ENCODE data around the gene TRIM54. TPM values are rescaled to one million over a fixed set of nuclear protein-coding genes. Genes with fewer than 3 reads are reported as not detected.

TRIM54 gene
- total and polyA plus RNA-seq, 2 of the 8 experiments (the other 6 are each of a cell fraction or from before 2014, with no cell fraction given) = 3.9 to 5.8 TPM

DNA sequence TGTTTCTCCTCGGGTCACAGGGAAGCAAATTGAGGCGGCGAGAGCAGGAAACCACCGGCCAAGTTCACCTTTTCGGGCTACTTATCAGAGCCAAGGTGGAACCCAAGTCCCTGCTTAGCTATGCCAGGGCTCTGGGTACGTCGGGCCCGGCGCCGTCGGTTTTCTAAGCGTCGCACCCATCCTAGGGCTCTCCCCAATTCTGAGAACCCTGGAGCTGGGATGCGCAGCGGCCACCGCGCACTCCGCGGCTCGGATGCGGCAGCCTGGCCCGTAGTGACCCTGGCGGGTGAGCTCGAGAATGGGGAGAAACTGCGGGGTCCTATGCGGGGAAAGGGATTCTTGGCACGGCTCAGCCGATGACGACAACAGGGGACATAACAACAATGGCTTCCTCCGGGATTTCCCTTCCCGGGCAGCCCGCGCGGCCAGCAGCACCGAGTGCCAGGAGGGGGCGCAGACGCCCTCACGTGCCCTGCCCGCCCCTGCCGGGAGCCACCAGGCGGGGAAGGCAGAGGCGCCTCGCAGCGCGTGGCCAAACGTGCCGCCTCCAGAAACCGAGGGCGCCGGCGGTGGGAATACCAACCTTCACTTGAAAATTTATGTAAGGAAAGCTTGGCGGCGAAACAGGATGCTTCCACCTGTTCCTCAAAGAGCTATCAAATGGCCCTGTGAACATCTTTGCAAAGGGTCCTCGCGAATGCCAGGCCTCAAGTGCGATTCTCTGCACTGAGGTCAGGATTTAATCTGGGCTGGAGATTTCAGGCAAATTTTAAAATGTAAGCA, 17.3 kb upstream of the TRIM54 start (continued):
- TF ChIP-seq CHD1 (IDR thresholded peaks at IDR 0.05; ENCODE audit: low read depth, low read length) (no peak), RNF2 (IDR thresholded peaks at IDR 0.05; ENCODE audit: borderline replicate concordance, low read depth, low read length, missing control alignments, poor library complexity, severe bottlenecking) (peak; percentile 24), RFX5 (IDR thresholded peaks at IDR 0.05; ENCODE audit: borderline replicate concordance, low read depth, low read length) (no peak), TAF1 (IDR thresholded peaks at IDR 0.05; ENCODE audit: low read depth, low read length) (peak; percentile 51; the same call in 1 of the 2 replicates), CBX8 (IDR thresholded peaks at IDR 0.05; ENCODE audit: borderline replicate concordance, low read depth, low read length) (no peak), TAF7 (optimal IDR thresholded peaks at IDR 0.05; ENCODE audit: borderline replicate concordance, low read depth, low read length) (peak; percentile 33), SP4 (IDR thresholded peaks at IDR 0.05; ENCODE audit: low read length) (no peak), GTF2F1 (IDR thresholded peaks at IDR 0.05; ENCODE audit: borderline replicate concordance, low read depth, low read length) (no peak), NANOG (IDR thresholded peaks at IDR 0.05; ENCODE audit: insufficient read depth, low read depth, low read length, poor library complexity, severe bottlenecking) (no peak), CTCF (IDR thresholded peaks at IDR 0.05; ENCODE audit: control extremely low read depth in 1 of 3, insufficient read depth in 1 of 3, low read depth in 1 of 3, low read length in 3 of 3) (peak in 2 of 3 experiments; percentile 76 to 88; a peak in 3 of 4 replicates), CBX5 (IDR thresholded peaks at IDR 0.05; ENCODE audit: low read depth, low read length) (no peak), MAFK (IDR thresholded peaks at IDR 0.05; ENCODE audit: low read depth, low read length) (no peak), CTBP2 (IDR thresholded peaks at IDR 0.05; ENCODE audit: borderline replicate concordance, insufficient read depth, insufficient read length, low read length) (no peak), ZNF274 (IDR thresholded peaks at IDR 0.05; ENCODE audit: borderline replicate concordance, extremely low read depth, low read length) (no peak), RAD21 (IDR thresholded peaks at IDR 0.05 in 1 of 2, conservative IDR thresholded peaks at IDR 0.05 in 1 of 2; ENCODE audit: low read depth in 2 of 2, low read length in 2 of 2) (peak; percentile 42 to 63), YY1 (IDR thresholded peaks at IDR 0.05; ENCODE audit: low read depth, low read length) (peak; percentile 90), ATF3 (IDR thresholded peaks at IDR 0.05; ENCODE audit: insufficient read depth, low read depth, low read length) (0 out of 2 replicates have a peak, but pooled peaks have one; percentile 51), SUZ12 (IDR thresholded peaks at IDR 0.05; ENCODE audit: low read length) (no peak), EP300 (IDR thresholded peaks at IDR 0.05; ENCODE audit: borderline replicate concordance in 1 of 2, low read depth in 2 of 2, low read length in 2 of 2) (no peak)

Measured in H1 (cell line).